Measurements from ENCODE around the gene CYB561.

The CYB561 gene, protein sequence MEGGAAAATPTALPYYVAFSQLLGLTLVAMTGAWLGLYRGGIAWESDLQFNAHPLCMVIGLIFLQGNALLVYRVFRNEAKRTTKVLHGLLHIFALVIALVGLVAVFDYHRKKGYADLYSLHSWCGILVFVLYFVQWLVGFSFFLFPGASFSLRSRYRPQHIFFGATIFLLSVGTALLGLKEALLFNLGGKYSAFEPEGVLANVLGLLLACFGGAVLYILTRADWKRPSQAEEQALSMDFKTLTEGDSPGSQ

DNA sequence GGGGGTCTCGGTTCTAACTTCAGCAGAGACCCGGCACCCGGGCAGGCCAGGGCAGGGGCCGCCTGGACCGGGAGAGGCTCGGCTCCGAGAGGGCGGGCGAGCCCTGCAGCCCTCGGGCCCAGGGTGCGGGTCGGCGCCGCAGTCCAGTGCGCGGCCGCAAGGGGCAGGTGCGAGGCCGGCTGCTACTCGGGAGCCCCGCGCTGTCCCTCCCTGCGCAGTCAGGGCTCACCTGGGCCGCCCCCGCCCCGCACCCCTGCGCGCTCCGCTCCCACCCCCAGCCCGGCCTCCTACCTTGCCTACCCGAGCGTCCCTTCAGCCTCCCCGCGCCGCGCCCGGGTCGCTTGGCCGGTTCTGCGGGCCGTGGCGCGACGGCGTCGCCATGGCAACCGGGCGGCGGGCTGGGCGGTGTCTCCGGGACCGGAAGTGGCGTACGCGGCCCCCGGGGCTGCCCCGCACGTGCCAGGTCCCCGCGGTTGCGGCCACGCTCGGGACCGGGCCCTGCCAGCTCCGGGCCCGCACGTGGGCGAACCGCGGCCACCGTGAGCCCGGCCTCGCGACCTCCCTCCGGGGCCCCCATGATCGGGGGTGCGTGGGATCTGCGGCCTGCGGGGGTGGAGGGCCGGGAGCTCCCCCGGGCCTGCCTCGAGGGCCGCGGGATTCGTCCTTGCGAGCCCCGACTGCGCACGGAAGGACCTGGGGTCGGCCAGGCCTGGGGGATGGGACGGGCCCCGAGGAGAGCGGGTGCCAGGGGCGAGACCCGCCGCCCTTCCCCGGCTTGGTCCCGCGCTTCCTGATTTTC, at the start of gene CYB561:
TSS of gene CYB561 (minus strand) at position 353 of the 799 bp plus-strand sequence. CDS start 8,759 bp downstream, outside the sequence.
- DNase-seq (ENCODE audit: low read depth, low spot score), result no peak
- peak within 1 kb of the TSS; percentile 72 for H3K27ac ChIP-seq

DNA sequence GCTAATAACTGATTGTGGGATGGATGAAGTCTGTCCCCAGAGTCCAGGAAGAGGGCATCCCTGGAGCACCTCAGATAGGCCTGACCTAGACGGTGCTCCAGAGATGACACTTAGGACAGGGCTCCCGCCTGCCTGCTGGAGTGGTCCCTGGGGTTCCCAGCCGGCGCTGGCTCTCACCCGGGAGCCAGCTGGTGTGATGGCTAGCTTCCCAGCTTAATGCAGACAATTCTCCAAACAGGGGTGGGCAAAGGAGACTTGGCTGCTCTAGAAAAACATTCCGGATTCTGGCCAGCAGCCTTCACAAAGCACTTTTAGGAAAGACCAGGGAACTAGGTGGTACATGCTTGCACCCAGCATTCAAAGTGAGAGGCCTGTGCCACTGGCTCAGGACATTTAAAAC, 49.4 kb upstream of the CYB561 start:
- no peak for DNase-seq (ENCODE audit: low read depth, low spot score)
- H3K27ac ChIP-seq, result no peak overlapping the region

DNA sequence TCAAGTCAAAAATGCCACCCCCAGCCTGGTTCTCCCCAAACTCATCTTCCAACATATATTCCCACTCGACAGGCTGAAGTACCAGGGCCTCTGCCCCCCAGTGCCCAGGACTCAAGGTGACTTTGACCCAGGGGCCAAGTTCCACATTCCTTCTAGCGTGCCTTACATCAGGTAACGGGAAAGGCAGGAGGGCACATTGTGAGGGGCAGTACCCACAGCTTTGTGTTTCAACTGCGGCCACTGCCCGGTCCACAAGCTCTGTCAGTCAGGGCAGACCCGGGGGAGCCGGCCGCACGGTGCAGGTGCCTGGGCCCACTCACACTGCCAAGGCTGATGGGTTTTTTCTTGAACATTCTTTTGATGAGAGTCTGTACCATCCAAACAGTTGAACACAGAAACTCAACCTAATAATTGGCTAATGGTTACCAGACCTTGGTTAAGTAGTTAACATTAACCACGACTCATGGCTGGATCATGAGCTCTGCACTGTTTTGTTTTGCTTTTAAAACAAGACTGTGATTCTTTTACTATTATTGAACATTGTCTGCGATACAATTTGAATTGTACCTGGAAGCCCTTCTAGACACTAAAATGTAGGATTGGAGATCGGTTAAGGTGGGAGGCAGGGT, 48.3 kb upstream of the CYB561 start:
- H3K27ac ChIP-seq, result no peak overlapping the region
- no peak for DNase-seq (ENCODE audit: low read depth, low spot score)

DNA sequence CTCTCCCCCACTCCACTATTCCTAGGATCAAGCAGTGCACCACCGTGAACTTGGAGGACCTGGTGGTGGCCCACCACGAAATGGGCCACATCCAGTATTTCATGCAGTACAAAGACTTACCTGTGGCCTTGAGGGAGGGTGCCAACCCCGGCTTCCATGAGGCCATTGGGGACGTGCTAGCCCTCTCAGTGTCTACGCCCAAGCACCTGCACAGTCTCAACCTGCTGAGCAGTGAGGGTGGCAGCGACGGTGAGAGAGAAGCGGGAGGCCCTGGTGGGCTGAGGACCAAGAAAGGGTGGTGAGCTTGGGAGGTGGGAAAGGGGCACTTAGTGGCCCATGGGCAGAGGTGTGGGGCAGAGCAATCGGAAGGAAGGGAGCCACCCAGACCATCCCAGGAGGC, 47.3 kb upstream of the CYB561 start:
- DNase-seq (ENCODE audit: low read depth, low spot score), result no peak

DNA sequence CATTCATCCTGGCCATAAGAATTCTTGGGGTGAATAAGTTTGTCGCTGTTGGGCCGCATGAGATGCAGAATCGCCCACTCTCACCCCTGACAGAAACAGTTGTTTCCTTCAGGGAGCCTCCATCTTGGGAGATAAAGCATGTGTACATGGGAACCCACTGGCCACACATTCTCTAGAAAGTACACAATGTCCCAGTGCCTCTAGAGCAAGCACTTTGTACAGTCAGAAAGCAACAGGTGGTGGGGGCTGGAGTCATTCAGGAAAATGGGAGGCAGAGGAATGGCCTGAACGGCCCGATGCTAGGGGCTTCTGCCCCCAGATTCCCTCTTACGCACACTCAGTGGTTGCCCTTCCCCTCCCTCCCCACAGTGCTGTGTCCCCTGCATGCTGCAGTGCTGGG, 46.8 kb upstream of the CYB561 start:
- no peak for DNase-seq (ENCODE audit: low read depth, low spot score)

More for the DNA sequence above, 47.3 kb upstream of the CYB561 start:
- no peak overlapping the region for H3K27ac ChIP-seq

DNA sequence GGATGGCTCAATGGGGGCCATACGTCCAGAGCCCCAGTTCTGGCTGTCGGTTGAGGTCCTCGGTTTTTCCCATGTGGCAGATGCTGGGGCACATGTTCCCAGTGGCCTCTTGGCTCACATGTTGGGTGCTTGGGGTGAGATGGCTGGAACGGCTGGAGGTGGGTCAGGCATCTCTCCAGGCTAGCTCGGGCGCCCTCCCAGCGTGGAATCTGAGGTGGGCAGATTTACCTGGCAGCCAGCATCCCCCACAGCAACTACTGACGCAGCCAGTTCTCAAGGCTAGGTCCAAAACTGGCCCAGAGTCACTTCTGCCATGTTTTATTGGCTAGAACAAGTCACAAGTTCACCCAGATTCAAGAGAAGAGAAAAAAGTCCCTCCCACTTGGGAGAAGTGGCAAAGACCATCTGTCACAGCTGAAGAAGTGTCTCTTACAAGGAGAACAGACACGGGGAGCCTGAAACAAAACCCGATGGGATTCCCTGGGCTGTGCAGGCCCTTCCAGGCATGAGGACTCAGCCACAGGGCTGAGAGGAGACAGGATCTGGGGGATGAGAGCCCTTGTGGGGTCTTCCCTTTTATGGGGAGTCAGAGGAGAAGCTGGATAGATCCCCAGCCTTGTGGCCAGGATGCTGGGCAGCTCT, 46.0 kb upstream of the CYB561 start:
- DNase-seq (ENCODE audit: low read depth, low spot score), result no peak
- H3K27ac ChIP-seq, result no peak overlapping the region

More for the DNA sequence above, 46.8 kb upstream of the CYB561 start:
- no peak overlapping the region for H3K27ac ChIP-seq

DNA sequence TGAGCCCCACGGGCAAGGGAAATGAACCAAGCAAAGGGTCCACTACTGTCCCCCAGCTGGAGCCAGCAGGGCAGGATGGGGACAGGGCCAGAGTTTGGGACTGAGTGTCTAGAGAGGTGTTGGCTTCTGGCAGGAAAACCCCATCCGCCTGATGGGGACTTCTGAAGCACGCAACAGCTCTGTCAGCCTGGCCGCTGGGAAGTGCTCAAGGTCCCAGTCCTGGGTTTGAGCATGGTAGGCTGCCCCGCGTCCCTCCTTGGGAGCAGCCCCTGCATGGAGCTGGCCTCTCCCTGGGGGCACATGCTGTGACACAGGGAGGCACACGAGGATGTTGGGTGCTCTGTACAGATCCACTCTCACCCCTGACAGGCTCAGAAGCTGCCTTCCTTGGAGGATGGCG, 45.3 kb upstream of the CYB561 start:
- DNase-seq (ENCODE audit: low read depth, low spot score), result no peak
- no peak overlapping the region for H3K27ac ChIP-seq

DNA sequence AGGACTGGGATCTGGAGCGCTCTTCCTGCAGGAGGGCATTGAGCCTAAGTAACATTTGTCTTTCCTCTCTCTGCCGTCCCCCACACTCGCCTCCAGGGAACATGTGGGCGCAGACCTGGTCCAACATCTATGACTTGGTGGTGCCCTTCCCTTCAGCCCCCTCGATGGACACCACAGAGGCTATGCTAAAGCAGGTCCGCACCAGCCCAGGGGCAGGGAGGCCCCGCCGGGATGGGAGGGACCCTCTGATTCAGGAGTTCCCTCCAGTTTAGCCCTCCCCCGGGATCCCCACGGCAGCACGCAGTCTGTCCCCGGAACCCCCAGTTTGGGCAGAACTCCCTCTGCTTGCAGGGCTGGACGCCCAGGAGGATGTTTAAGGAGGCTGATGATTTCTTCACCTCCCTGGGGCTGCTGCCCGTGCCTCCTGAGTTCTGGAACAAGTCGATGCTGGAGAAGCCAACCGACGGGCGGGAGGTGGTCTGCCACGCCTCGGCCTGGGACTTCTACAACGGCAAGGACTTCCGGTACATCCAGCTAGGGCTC, 44.8 kb upstream of the CYB561 start:
- no peak for DNase-seq (ENCODE audit: low read depth, low spot score)
- H3K27ac ChIP-seq, result no peak overlapping the region

DNA sequence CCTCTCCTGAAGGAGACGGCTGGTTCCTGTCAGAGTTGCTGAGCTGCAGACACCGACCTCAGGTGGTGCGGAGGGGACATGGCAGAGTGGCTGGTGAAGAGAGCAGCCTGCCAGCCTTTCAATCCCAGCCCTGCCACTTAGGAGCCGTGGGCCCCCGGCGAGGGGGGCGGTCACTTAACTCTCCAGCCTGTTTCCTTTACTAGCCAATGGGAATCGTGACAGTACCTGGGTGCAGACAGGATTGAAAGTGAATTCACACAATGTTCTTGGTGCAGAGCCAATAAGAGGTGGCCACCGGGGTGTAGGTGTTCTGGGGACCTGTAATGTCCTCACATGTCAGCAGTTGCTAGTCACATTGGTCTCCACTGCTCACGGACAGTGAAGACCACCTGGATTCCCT, 44.2 kb upstream of the CYB561 start:
- DNase-seq (ENCODE audit: low read depth, low spot score), result no peak
- no peak overlapping the region for H3K27ac ChIP-seq

DNA sequence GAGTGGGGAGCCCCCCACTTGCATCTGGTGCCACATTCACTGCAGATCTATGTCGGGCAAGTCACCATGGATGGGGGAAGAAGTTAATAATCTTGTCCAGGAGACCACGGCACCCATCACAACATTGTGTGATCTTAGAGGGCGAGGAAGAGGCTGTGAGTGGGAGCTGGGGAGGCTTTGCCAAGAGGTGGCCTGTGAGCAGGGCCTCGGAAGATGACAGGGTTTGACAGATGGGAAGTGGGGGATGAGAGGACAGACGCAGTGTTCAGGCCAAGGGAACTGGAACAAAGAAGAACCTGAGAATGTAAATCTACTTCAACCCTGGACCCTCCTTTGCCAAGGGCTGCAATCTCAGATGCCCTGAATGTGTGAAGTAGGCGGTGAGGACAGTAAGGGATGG, 43.2 kb upstream of the CYB561 start:
- H3K27ac ChIP-seq, result no peak overlapping the region
- DNase-seq (ENCODE audit: low read depth, low spot score), result no peak

DNA sequence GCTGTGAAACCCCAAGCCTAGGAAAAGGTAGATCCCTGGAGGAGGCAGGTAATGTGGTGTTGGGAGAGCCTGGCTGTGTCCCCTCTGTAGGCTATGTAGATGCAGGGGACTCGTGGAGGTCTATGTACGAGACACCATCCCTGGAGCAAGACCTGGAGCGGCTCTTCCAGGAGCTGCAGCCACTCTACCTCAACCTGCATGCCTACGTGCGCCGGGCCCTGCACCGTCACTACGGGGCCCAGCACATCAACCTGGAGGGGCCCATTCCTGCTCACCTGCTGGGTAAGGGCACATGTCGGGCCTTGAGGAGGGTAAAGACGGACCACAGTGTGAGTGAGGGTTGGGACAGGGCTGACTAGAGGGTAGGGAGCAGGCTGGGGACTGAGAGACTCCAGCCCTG, 42.7 kb upstream of the CYB561 start:
- DNase-seq (ENCODE audit: low read depth, low spot score), result no peak
- no peak overlapping the region for H3K27ac ChIP-seq

DNA sequence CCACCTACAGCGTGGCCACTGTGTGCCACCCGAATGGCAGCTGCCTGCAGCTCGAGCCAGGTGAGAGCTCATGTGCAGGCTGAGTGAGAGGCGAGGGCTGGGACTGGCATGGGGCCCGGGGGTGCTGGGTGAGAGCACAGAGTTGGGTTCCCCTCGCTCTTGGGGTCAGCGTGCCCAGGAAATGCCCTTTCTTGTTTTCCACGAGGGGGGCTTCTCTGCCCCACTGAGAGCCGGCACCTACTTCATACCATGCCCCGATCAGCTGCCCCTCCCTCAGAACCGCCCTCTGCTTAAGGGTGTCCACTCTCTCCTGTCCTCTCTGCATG, 40.9 kb upstream of the CYB561 start:
- H3K27ac ChIP-seq, result no peak overlapping the region
- no peak for DNase-seq (ENCODE audit: low read depth, low spot score)

DNA sequence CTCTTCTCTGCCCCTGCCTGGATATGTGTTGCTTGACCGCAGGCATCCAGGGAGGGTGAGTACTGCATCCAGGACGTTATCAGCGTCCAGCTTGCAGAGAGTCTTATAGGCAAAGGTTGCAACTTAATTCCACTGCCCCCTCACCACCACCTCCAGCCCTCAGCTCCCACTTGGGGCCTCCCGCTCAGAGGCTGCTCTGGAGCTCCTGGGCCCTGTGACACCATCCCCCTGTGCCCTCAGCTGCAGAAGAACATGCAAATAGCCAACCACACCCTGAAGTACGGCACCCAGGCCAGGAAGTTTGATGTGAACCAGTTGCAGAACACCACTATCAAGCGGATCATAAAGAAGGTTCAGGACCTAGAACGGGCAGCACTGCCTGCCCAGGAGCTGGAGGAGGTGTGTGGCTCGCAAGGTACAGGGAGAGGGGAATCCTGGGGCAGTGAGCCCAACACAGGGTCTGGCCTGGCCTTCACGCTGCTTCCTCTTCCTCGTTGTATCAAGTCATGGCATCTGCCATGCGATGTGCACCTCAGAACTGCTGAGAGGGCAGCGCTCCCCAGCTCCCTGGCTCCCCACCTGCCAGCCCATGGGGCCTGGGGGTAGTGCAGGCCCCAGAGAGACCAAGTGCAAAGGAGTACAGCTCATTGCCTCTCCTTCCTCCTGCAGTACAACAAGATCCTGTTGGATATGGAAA, 40.4 kb upstream of the CYB561 start:
- DNase-seq (ENCODE audit: low read depth, low spot score), result no peak
- H3K27ac ChIP-seq, result no peak overlapping the region

DNA sequence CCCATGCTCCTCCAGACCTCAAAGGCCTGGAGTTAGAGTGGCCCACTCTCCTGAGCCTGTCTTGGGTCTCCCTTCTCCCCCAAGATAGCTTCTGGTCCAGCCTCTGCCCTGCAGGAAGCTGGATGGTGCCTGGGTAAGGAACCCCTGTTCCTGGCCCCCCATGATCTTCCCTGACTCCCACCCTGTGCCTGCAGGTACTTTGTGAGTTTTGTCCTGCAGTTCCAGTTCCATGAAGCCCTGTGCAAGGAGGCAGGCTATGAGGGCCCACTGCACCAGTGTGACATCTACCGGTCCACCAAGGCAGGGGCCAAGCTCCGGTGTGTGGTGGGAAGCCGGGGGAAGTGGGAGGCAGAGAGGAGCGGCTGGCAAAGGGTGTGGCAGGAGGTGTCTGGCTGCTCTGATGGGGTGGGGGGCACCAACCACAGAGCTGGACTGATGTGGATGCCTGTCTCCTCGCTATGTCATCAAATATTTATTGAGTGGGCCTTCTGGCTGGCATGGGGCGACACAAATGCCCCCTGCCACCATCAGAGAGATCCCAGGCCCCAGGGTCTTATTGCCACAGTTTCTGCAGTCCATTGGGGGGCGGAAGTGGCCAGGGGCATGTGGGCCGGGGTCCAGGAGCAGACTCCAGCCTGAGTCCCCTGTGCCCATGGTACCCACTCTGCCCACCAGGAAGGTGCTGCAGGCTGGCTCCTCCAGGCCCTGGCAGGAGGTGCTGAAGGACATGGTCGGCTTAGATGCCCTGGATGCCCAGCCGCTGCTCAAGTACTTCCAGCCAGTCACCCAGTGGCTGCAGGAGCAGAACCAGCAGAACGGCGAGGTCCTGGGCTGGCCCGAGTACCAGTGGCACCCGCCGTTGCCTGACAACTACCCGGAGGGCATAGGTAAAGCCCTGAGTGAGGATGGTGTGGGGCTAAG, 37.8 kb upstream of the CYB561 start:
- no peak overlapping the region for H3K27ac ChIP-seq
- no peak for DNase-seq (ENCODE audit: low read depth, low spot score)

DNA sequence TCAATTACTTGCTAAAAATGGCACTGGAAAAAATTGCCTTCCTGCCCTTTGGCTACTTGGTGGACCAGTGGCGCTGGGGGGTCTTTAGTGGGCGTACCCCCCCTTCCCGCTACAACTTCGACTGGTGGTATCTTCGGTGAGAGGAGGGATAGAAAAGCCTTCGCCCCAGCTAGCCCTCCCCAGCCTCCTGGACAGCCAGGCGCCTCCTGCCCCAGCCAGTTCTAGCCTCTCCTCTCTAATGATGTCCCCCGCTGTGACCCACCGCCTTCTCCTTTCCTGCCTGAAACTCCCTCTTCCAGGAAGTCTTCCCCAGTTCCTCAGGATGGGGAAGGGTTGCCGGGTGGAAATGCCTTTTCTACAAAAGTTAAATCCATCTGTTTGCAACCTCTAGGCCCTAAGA, 36.9 kb upstream of the CYB561 start:
- no peak for DNase-seq (ENCODE audit: low read depth, low spot score)
- H3K27ac ChIP-seq, result no peak overlapping the region

DNA sequence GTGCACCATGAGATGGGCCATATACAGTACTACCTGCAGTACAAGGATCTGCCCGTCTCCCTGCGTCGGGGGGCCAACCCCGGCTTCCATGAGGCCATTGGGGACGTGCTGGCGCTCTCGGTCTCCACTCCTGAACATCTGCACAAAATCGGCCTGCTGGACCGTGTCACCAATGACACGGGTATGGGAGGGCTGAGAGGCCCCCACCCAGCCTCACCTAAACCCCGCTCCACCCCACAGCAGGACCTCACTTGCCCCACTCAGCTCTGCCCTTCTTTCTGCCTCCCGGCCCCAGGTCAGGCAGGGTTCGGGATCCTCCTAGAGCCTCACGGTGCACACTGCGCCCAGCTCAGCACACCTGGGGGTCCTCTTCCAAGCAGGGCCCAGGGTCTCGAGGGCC, 36.4 kb upstream of the CYB561 start:
- DNase-seq (ENCODE audit: low read depth, low spot score), result no peak

DNA sequence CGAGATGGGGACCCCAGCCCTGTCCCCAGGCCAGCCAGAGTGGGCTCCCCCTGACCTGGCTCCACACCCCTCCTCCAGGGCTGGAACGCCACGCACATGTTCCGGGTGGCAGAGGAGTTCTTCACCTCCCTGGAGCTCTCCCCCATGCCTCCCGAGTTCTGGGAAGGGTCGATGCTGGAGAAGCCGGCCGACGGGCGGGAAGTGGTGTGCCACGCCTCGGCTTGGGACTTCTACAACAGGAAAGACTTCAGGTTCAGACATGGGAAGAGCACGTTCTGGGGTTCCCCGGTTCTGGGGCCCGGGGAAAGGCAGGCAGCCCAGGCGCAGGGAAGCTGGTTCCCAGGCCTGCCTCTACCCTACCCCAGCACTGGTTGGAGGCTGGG, 35.4 kb upstream of the CYB561 start:
- no peak overlapping the region for H3K27ac ChIP-seq
- DNase-seq (ENCODE audit: low read depth, low spot score), result no peak

More for the DNA sequence above, 36.4 kb upstream of the CYB561 start:
- no peak overlapping the region for H3K27ac ChIP-seq

DNA sequence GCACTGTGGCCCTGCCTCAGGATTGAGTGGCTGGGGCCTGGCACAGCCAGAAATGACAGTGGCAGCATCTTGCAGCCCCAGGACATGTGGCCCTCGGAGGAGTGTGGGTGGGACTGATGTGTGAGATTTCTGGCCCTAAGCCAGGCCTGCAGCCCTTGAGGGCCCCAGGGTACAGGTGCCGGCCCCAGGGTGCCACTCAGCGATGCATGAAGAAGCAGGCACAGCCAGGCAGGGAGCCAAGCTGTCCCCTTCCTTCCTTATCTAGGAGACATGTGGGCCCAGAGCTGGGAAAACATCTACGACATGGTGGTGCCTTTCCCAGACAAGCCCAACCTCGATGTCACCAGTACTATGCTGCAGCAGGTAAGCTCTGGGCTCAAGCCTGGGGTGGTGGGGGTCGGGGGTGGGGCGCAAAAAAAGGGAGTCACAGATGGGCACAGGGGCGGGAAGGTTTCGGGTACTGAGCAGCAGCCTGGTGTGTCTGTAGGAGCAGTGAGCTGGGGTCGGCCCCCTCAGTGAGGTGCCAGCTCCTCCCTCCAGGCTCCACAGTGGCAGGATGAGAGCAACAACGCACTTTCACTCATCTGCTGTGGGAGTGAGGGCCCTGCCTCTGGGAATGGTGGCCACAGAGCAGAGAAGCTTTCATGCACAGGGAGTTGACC, 34.9 kb upstream of the CYB561 start:
- DNase-seq (ENCODE audit: low read depth, low spot score), result no peak
- no peak overlapping the region for H3K27ac ChIP-seq
